Bronchial epithelial cell (primary cell): ENCODE data around the gene PDE6B. TPM values are rescaled to one million over a fixed set of nuclear protein-coding genes. Genes with fewer than 3 reads are reported as not detected.

Experiments used
- DNase-seq: peaks from one replicate; pipeline ENCODE4 v3.0.0-alpha.2; 2010; ENCODE audit warnings: low read depth
- FAIRE-seq: peaks from 2 replicates; lab custom pipeline; 2011; peaks lifted over from hg19 to GRCh38; lab: Jason Lieb, UNC
- H3K27me3 ChIP-seq: 2 replicates; pipeline ENCODE4 v1.5.1; 2011; ENCODE audit warnings: low read length; ENCODE audit not compliant: control insufficient read depth, insufficient read depth
- H3K36me3 ChIP-seq: 2 replicates; pipeline ENCODE4 v1.5.1; 2011; ENCODE audit warnings: low read length; ENCODE audit not compliant: control insufficient read depth, insufficient read depth
- H3K4me3 ChIP-seq: 2 replicates; pipeline ENCODE4 v1.5.1; 2011; ENCODE audit warnings: mild to moderate bottlenecking, low read depth, low read length, control low read depth
- CTCF ChIP-seq: IDR thresholded peaks from 2 replicates; pipeline ENCODE4 v1.5.1; 2011; ENCODE audit warnings: mild to moderate bottlenecking, moderate library complexity, low read length, control low read depth, inconsistent platforms; ENCODE audit not compliant: insufficient read depth, severe bottlenecking
- total RNA-seq: library from RNA; depleted of rRNA; stranded (reverse); fragments of >200 nt; gene quantifications from 2 replicates; pipeline ENCODE4 v1.2.1, GENCODE V29; 2014

The PDE6B gene
- total RNA-seq, 1 donor from 2014 or later = not detected

- H3K36me3 ChIP-seq = peaks cover 16% of the 10 kb centered on the region
- peak overlapping the region; percentile 97 for H3K4me3 ChIP-seq
- no peaks in the 10 kb centered on the region for H3K27me3 ChIP-seq
- TF ChIP-seq CTCF = no peak
- no peak for FAIRE-seq
- no peak for DNase-seq
These were observed 48.1 kb downstream of the PDE6B start for GRCh38 chr4:673349-674091.

DNA sequence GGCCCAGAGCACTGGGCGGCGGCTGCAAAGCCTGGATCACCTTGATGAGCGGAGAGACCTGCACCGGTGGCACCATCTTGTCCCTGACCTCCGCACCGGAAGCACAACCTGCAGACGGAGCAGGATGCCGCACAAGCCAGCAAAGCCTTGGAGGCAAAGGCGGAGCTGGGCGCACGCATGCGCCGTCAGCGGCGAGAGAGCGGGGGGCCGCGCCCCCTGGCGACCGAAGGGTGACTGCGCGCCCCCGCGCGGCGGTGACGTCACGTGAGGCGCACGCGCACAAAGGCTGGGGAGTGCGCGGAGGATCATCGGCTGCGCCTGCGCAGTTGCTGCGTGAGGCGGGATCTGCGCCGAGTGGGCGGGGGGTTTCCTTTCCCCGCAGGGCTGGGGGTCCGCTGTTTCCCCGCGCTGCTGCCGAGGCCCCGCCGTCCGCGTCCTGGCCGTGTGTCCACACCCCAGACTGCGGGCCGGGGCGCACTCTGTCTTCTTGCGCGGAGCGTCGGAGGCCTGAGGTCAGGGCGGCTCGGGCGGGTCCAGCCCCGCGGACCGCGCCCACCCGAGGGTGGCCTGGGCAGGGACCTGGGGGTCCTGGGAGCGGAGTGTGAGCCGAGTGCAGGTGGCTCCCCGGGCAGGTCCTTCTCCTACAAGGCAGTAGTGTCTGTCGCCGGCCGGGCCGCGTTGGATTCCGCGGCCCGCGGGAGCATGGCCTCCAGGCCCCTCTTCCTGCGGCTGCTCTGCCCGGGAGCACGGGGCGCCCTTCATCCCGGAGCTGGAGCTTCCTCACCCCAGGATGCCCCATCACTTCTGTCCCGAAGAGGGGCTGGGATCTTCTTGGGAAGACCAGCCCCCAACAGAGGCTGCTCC is 49.0 kb downstream of the PDE6B start, which contains the start of the genes ATP5ME and MYL5:
TSS of gene ATP5ME (minus strand) at position 105 of the 864 bp plus-strand sequence. CDS start at position 76, 29 bp downstream.
TSS of gene MYL5 (plus strand) at position 371 of the 864 bp plus-strand sequence. CDS start 3,485 bp downstream, outside the sequence.
- peak; percentile 93 for DNase-seq
- Histone ChIP-seq H3K4me3 (peak within 1 kb of the TSS; percentile 97), H3K36me3 (peaks cover 16% of the 10 kb centered on the region), H3K27me3 (no peaks in the 10 kb centered on the region)
- no peak for FAIRE-seq
- peak; percentile 100 for TF ChIP-seq CTCF

DNA sequence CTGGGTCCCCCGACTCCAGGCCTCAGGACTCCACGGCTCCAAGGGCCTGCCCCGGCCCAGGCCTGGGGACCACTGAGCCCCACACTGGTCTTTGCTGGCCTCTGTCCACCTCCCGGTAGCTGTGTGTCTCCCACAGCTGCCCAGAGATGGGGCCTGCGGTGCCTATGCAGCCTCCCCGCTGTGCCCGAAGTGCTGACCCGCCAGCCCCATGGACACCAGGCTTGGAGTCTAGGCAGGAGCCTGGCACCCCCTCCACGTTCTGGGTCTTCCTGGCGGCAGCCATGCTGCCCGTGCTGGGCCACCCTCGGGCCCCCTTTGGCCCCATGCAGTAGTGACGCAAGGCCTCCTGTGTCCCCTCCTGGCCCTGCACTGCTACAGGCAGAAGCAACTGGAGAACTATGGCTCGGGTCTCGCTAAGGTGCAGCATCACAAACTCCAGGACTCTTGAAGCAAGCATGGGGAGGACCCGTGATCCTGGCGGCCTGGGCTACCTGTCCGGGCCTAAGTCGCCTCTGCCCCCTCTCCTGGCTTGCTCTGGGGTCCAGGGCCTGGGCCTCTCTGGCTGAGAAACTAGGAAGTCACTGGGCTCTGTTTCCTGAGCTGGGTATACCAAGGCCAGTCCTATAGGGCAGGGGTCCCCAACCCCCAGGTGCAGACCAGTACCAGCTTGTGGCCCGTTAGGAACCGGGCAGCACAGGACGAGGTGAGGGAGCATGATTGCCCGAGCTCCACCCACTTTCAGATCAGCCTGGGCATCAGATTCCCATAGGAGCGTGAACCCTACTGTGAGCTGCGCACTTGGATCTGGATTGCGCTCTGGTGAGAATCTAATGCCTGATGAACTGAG is 49.9 kb downstream of the PDE6B start:
- no peak for DNase-seq
- TF ChIP-seq CTCF = no peak
- FAIRE-seq = no peak
- Histone ChIP-seq H3K4me3 (peak overlapping the region; percentile 97), H3K36me3 (peaks cover 16% of the 10 kb centered on the region), H3K27me3 (no peaks in the 10 kb centered on the region)

- TF ChIP-seq CTCF = no peak
- Histone ChIP-seq H3K4me3 (no peak overlapping the region), H3K27me3 (no peaks in the 10 kb centered on the region), H3K36me3 (peaks cover 13% of the 10 kb centered on the region)
- DNase-seq (no peak), FAIRE-seq (no peak)
These were observed 50.9 kb downstream of the PDE6B start for GRCh38 chr4:675980-676870.

DNA sequence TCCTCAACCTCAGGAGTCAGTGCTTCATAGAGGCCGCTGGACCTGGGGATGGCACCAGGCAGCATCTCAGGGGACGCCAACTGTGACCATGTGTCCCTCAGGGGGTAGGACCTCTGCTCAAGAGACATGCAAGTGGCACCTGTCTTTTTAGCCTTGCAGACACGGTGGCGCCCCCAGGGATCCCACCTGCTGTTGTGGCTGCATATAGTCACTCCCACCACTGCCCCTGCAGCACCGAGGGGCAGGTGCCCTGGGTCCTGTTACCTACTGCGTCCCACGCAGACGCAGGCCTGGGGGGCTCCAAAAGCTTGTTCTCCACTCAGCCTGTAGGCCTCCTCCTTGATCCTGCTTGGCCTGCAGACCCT is 51.5 kb downstream of the PDE6B start:
- DNase-seq (no peak), FAIRE-seq (no peak)
- no peak for TF ChIP-seq CTCF
- Histone ChIP-seq H3K27me3 (no peaks in the 10 kb centered on the region), H3K4me3 (no peak overlapping the region), H3K36me3 (peaks cover 8% of the 10 kb centered on the region)
